Thoracic aorta (tissue), 2 donors: Measurements from ENCODE around the gene TAC4. TPM values are rescaled to one million over a fixed set of nuclear protein-coding genes. Genes with fewer than 3 reads are reported as not detected.

Experiments used
- ATAC-seq: fragments of 150-250 bp; one replicate; pipeline ENCODE4 v1.8.0; 2017; ENCODE audit warnings: low read depth; ENCODE audit not compliant: insufficient number of reproducible peaks, low FRiP score
- DNase-seq: peaks from one replicate; pipeline ENCODE4 v3.0.0-alpha.2; 2020; ENCODE audit warnings: low spot score
- H3K27ac ChIP-seq, 2 donors: fragments of 200-600 bp; sonication (generic); 1 replicate in 1 of 2; 2 replicates in 1 of 2; pipeline ENCODE4 v1.5.1; 2016; ENCODE audit warnings: mild to moderate bottlenecking in 2 of 2, moderate library complexity in 2 of 2
- H3K27me3 ChIP-seq: fragments of 200-600 bp; sonication (generic); replicated peaks from 2 replicates; pipeline ENCODE4 v1.6.0; 2016; ENCODE audit warnings: mild to moderate bottlenecking; ENCODE audit not compliant: insufficient read depth
- H3K36me3 ChIP-seq: fragments of 200-600 bp; sonication (generic); one replicate; pipeline ENCODE4 v1.5.1; 2016
- H3K4me1 ChIP-seq, 2 donors: fragments of 200-600 bp; sonication (generic); 1 replicate in 1 of 2; 2 replicates in 1 of 2; pipeline versions ENCODE4 v1.5.1 to v1.6.0; 2016; ENCODE audit warnings: low read depth in 2 of 2, mild to moderate bottlenecking in 1 of 2; ENCODE audit not compliant: control insufficient read depth in 1 of 2
- H3K4me3 ChIP-seq: fragments of 200-600 bp; sonication (generic); 2 replicates; pipeline ENCODE4 v1.5.1; 2016; ENCODE audit warnings: mild to moderate bottlenecking
- H3K9me3 ChIP-seq: fragments of 200-600 bp; sonication (generic); 2 replicates; pipeline ENCODE4 v1.5.1; 2016
- CTCF ChIP-seq: fragments of 200-600 bp; sonication (generic); IDR thresholded peaks from one replicate; pipeline ENCODE4 v1.5.1; 2019; ENCODE audit warnings: antibody characterized with exemption
- total RNA-seq, 2 donors: library from RNA; depleted of rRNA; stranded (reverse); fragments of >200 nt; gene quantifications; one replicate each; pipeline versions ENCODE4 v1.1.0 to v1.2.3, GENCODE V29; 2016

TAC4 gene
- total RNA-seq, 2 donors from 2014 or later, result not detected

- no peaks in the 10 kb centered on the region for H3K27me3 ChIP-seq
- DNase-seq (no peak), ATAC-seq (no peak)
- H3K4me3 ChIP-seq, result no peak overlapping the region
- H3K27ac ChIP-seq, result no peak overlapping the region
- H3K9me3 ChIP-seq, result no peaks in the 10 kb centered on the region
- no peaks in the 10 kb centered on the region for H3K4me1 ChIP-seq
- no peak for TF ChIP-seq CTCF
- H3K36me3 ChIP-seq, result no peaks in the 10 kb centered on the region
Observed at GRCh38 chr17:49873466-49873865, 25.6 kb upstream of the TAC4 start.

GRCh38 chr17:49872754-49873377 is 25.0 kb upstream of the TAC4 start:
- no peaks in the 10 kb centered on the region for H3K4me1 ChIP-seq
- no peaks in the 10 kb centered on the region for H3K27me3 ChIP-seq
- DNase-seq (no peak), ATAC-seq (no peak)
- no peak for TF ChIP-seq CTCF
- H3K27ac ChIP-seq, result no peak overlapping the region
- H3K4me3 ChIP-seq, result no peak overlapping the region
- H3K9me3 ChIP-seq, result no peaks in the 10 kb centered on the region
- H3K36me3 ChIP-seq, result no peaks in the 10 kb centered on the region

GRCh38 chr17:49871211-49871610 is 23.3 kb upstream of the TAC4 start:
- ATAC-seq (no peak), DNase-seq (no peak)
- no peaks in the 10 kb centered on the region for H3K4me1 ChIP-seq
- no peaks in the 10 kb centered on the region for H3K36me3 ChIP-seq
- no peak for TF ChIP-seq CTCF
- no peaks in the 10 kb centered on the region for H3K9me3 ChIP-seq
- H3K27ac ChIP-seq, result no peak overlapping the region
- no peak overlapping the region for H3K4me3 ChIP-seq
- H3K27me3 ChIP-seq, result no peaks in the 10 kb centered on the region

GRCh38 chr17:49870298-49870697 is 22.4 kb upstream of the TAC4 start:
- DNase-seq (no peak), ATAC-seq (no peak)
- no peak for TF ChIP-seq CTCF
- H3K4me3 ChIP-seq, result no peak overlapping the region
- H3K9me3 ChIP-seq, result no peaks in the 10 kb centered on the region
- H3K27ac ChIP-seq, result no peak overlapping the region
- no peaks in the 10 kb centered on the region for H3K4me1 ChIP-seq
- H3K36me3 ChIP-seq, result no peaks in the 10 kb centered on the region
- no peaks in the 10 kb centered on the region for H3K27me3 ChIP-seq

- Histone ChIP-seq H3K4me3 (no peak overlapping the region), H3K4me1 (no peaks in the 10 kb centered on the region), H3K9me3 (no peaks in the 10 kb centered on the region), H3K27ac (no peak overlapping the region), H3K27me3 (no peaks in the 10 kb centered on the region), H3K36me3 (no peaks in the 10 kb centered on the region)
- ATAC-seq, result no peak
- TF ChIP-seq CTCF, result no peak
- DNase-seq, result no peak
Observed at GRCh38 chr17:49869038-49869374, 21.1 kb upstream of the TAC4 start.
